A549 (cell line): ENCODE results near the gene ZNF804B.

ENCODE experiments used
- CEBPB ChIP-seq, 2 experiments: fragments of >200 bp in 1 of 2; sonication (Bioruptor Twin) in 1 of 2; formaldehyde crosslinking in 1 of 2; IDR thresholded peaks; 2 replicates each; pipeline ENCODE4 v1.6.1; 2012 to 2016
- CHD2 ChIP-seq: fragments of 150-350 bp; IDR thresholded peaks from 2 replicates; pipeline ENCODE4 v1.6.1; 2014; ENCODE audit warnings: low read length; ENCODE audit not compliant: partially characterized antibody
- EP300 ChIP-seq, 2 experiments: fragments of >200 bp; sonication (Bioruptor Twin); formaldehyde crosslinking; IDR thresholded peaks; 2 replicates in 1 of 2; 3 replicates in 1 of 2; pipeline ENCODE4 v1.6.1; 2016 to 2017
- FOSL2 ChIP-seq, 2 experiments: fragments of 450-650 bp in 1 of 2; fragments of >200 bp in 1 of 2; sonication (Bioruptor Twin) in 1 of 2; formaldehyde crosslinking; IDR thresholded peaks; 2 replicates each; pipeline versions ENCODE4 v1.5.0 to v1.6.1; 2016 to 2020; ENCODE audit warnings: mild to moderate bottlenecking in 1 of 2, moderate library complexity in 1 of 2
- HDAC2 ChIP-seq: fragments of 200-600 bp; sonication (generic); IDR thresholded peaks from 2 replicates; pipeline ENCODE4 v1.6.1; 2016
- MAFK ChIP-seq: fragments of 450-650 bp; IDR thresholded peaks from 2 replicates; pipeline ENCODE4 v1.6.1; 2014; ENCODE audit not compliant: partially characterized antibody
- POLR2A ChIP-seq: IDR thresholded peaks from 2 replicates; pipeline ENCODE4 v1.6.1; 2012; ENCODE audit warnings: mild to moderate bottlenecking, low read length
- POLR2AphosphoS2 ChIP-seq: conservative IDR thresholded peaks from 2 replicates; pipeline ENCODE4 v1.6.1; 2012; ENCODE audit warnings: low read length, improper control_type of control experiment, inconsistent platforms
- RAD21 ChIP-seq, 2 experiments: fragments of >200 bp in 1 of 2; sonication (Bioruptor Twin) in 1 of 2; formaldehyde crosslinking in 1 of 2; IDR thresholded peaks in 1 of 2; conservative IDR thresholded peaks in 1 of 2; 2 replicates in 1 of 2; 3 replicates in 1 of 2; pipeline ENCODE4 v1.6.1; 2012 to 2018; ENCODE audit warnings: inconsistent platforms in 1 of 2
- ZSCAN20 ChIP-seq: fragments of 250-450 bp; sonication (Bioruptor Pico); IDR thresholded peaks from 2 replicates; pipeline ENCODE4 v1.8.0; 2022; ENCODE audit warnings: mild to moderate bottlenecking, moderate library complexity
- TF ChIP-seq, protein P1 (sequence below): fragments of 450-650 bp; IDR thresholded peaks from 2 replicates; pipeline ENCODE4 v1.6.1; 2014; ENCODE audit warnings: antibody characterized with exemption
- TF ChIP-seq, protein P2 (sequence below): fragments of >200 bp; sonication (Bioruptor Twin); formaldehyde crosslinking; IDR thresholded peaks from 3 replicates; pipeline ENCODE4 v1.5.1; 2016
- TF ChIP-seq, protein P3 (sequence below): IDR thresholded peaks from 2 replicates; pipeline ENCODE4 v1.6.1; 2012

DNA sequence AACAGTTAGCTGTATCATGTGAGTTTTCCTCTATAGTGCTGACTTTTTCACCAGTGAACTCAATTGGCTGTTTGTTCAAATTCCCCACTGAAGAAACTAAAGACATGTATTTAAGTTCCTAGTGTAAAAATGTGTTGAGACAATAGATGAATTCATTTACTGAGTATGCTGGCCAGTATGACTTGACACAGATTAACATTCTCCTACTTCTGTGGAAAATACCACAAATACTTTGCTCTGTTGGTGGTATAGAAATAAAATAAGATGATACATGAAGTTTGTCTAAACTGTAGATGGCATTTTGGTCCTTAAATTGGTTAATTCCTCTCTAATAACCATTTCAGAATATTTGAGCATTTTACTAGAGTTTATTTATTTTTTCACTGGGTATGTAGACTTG is 263.7 kb downstream of the ZNF804B start:
- TF ChIP-seq, protein P1, sequence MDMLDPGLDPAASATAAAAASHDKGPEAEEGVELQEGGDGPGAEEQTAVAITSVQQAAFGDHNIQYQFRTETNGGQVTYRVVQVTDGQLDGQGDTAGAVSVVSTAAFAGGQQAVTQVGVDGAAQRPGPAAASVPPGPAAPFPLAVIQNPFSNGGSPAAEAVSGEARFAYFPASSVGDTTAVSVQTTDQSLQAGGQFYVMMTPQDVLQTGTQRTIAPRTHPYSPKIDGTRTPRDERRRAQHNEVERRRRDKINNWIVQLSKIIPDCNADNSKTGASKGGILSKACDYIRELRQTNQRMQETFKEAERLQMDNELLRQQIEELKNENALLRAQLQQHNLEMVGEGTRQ: no peak
- TF ChIP-seq, protein P2, sequence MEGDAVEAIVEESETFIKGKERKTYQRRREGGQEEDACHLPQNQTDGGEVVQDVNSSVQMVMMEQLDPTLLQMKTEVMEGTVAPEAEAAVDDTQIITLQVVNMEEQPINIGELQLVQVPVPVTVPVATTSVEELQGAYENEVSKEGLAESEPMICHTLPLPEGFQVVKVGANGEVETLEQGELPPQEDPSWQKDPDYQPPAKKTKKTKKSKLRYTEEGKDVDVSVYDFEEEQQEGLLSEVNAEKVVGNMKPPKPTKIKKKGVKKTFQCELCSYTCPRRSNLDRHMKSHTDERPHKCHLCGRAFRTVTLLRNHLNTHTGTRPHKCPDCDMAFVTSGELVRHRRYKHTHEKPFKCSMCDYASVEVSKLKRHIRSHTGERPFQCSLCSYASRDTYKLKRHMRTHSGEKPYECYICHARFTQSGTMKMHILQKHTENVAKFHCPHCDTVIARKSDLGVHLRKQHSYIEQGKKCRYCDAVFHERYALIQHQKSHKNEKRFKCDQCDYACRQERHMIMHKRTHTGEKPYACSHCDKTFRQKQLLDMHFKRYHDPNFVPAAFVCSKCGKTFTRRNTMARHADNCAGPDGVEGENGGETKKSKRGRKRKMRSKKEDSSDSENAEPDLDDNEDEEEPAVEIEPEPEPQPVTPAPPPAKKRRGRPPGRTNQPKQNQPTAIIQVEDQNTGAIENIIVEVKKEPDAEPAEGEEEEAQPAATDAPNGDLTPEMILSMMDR: no peak
- TF ChIP-seq EP300 (IDR thresholded peaks at IDR 0.05) (no peak), RAD21 (conservative IDR thresholded peaks at IDR 0.05 in 1 of 2, IDR thresholded peaks at IDR 0.05 in 1 of 2) (no peak), POLR2A (no peak), ZSCAN20 (CRISPR knock-in tag) (no peak), MAFK (no peak), CHD2 (no peak), HDAC2 (no peak), CEBPB (IDR thresholded peaks at IDR 0.05) (no peak), FOSL2 (IDR thresholded peaks at IDR 0.05) (no peak), FOSL2 (CRISPR knock-in tag; IDR thresholded peaks at IDR 0.05) (no peak), POLR2AphosphoS2 (no peak)
- TF ChIP-seq, protein P3, sequence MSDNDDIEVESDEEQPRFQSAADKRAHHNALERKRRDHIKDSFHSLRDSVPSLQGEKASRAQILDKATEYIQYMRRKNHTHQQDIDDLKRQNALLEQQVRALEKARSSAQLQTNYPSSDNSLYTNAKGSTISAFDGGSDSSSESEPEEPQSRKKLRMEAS: no peak
